Common myeloid progenitor, CD34-positive (primary cell): Measurements from ENCODE around the gene TBX6.
"Not testable (repeated sequence)": the region's sequence is repeated elsewhere in the genome, so short reads cannot be mapped to it uniquely, and the experiment has no call there.

ENCODE experiments used
- CTCF ChIA-PET: fragments of 350-600 bp; sonication (Branson Sonifier 250); formaldehyde crosslinking; loops from one replicate; lab custom pipeline; 2021; ENCODE audit warnings: antibody characterized with exemption; lab: Charles Lee
- POLR2A ChIA-PET: fragments of 350-600 bp; sonication (Branson Sonifier 250); formaldehyde crosslinking; loops from one replicate; lab custom pipeline; 2021; ENCODE audit warnings: antibody characterized with exemption; lab: Charles Lee
- DNase-seq, 3 donors: peaks; one replicate each; pipeline versions ENCODE4 v3.0.0 to v3.0.0-alpha.2; 2013
- H3K27ac ChIP-seq, 2 experiments: 1 replicate in 1 of 2; 2 replicates in 1 of 2; pipeline ENCODE4 v1.7.0; 2013; ENCODE audit warnings: inconsistent platforms in 2 of 2, low read length in 2 of 2, mild to moderate bottlenecking in 2 of 2, low read depth in 1 of 2, moderate library complexity in 1 of 2; ENCODE audit not compliant: severe bottlenecking in 2 of 2, insufficient read depth in 1 of 2, poor library complexity in 1 of 2
- H3K27me3 ChIP-seq, 5 experiments: replicated peaks in 2 of 5; 1 replicate in 3 of 5; 2 replicates in 2 of 5; pipeline versions ENCODE4 v1.6.1 to v1.7.0; 2013; ENCODE audit warnings: low read length in 4 of 5, mild to moderate bottlenecking in 2 of 5, moderate library complexity in 2 of 5, inconsistent platforms in 1 of 5; ENCODE audit not compliant: insufficient read depth in 5 of 5, control insufficient read depth in 4 of 5
- H3K36me3 ChIP-seq, 4 experiments: 1 replicate in 2 of 4; 2 replicates in 2 of 4; pipeline versions ENCODE4 v1.6.1 to v1.7.0; 2013; ENCODE audit warnings: low read length in 3 of 4, control low read depth in 1 of 4, mild to moderate bottlenecking in 1 of 4; ENCODE audit not compliant: control insufficient read depth in 4 of 4, insufficient read depth in 4 of 4
- H3K4me1 ChIP-seq, 4 experiments: 1 replicate in 3 of 4; 2 replicates in 1 of 4; pipeline versions ENCODE4 v1.6.1 to v1.7.1; 2013; ENCODE audit warnings: low read length in 3 of 4, mild to moderate bottlenecking in 3 of 4, control low read depth in 1 of 4, inconsistent platforms in 1 of 4, moderate library complexity in 1 of 4; ENCODE audit not compliant: control insufficient read depth in 4 of 4, insufficient read depth in 4 of 4; ENCODE audit errors: control extremely low read depth in 1 of 4
- H3K4me3 ChIP-seq, 7 experiments: 1 replicate in 4 of 7; 2 replicates in 3 of 7; pipeline versions ENCODE4 v1.5.1 to v1.7.0; 2013; ENCODE audit warnings: mild to moderate bottlenecking in 7 of 7, low read length in 6 of 7, moderate library complexity in 6 of 7, inconsistent platforms in 2 of 7, low read depth in 2 of 7, control low read depth in 1 of 7; ENCODE audit not compliant: insufficient read depth in 4 of 7, control insufficient read depth in 1 of 7; ENCODE audit errors: extremely low read depth in 1 of 7
- H3K9me3 ChIP-seq, 5 experiments: 1 replicate in 4 of 5; 2 replicates in 1 of 5; pipeline versions ENCODE4 v1.6.1 to v1.7.1; 2013; ENCODE audit warnings: low read length in 4 of 5, mild to moderate bottlenecking in 2 of 5, inconsistent platforms in 1 of 5, low read depth in 1 of 5, moderate library complexity in 1 of 5; ENCODE audit not compliant: control insufficient read depth in 4 of 5, insufficient read depth in 2 of 5; ENCODE audit errors: control extremely low read depth in 1 of 5
- WGBS: methylation state at CpG from one replicate; pipeline ENCODE4 v1.1.5; 2013; ENCODE audit not compliant: insufficient coverage; 5-methylcytosine and 5-hydroxymethylcytosine counted together

The TBX6 gene

DNA sequence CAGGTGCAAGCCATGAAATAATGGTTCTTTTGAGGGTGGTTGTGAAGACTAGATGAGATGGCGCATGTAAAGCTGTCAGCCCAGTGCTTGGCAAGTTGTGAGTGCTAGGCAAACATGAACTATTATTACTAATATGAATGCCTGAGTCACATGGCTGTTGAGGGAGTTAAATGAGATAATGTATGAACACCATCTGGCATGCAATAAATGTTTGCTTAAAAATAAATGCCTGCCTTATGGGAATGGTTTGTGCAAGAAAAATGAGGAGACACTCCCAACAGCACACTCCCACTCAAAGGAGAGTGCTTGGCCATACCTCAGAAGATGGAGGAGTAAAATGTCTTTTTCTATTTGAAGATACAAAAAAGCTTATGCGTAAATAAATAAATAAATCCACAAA is 27.7 kb upstream of the TBX6 start:
- H3K27me3 ChIP-seq, result no peaks in the 10 kb centered on the region
- ChIA-PET CTCF (interaction anchor here (1.2 kb wide), 1 partner anchor 15 kb away, joined by 4 read pairs; no protein-coding TSS in a partner anchor), POLR2A (no interaction called here)
- H3K4me1 ChIP-seq, result peaks cover 2 to 21% (median 17%) of the 10 kb centered on the region in 4 experiments
- WGBS, result 100% methylated on average over 2 of the region's 2 CpGs
- no peak overlapping the region for H3K4me3 ChIP-seq
- DNase-seq, result no peak
- peaks cover 13 to 40% (median 29%) of the 10 kb centered on the region in 4 experiments for H3K36me3 ChIP-seq
- H3K27ac ChIP-seq, result no peak overlapping the region
- H3K9me3 ChIP-seq, result no peaks in the 10 kb centered on the region

DNA sequence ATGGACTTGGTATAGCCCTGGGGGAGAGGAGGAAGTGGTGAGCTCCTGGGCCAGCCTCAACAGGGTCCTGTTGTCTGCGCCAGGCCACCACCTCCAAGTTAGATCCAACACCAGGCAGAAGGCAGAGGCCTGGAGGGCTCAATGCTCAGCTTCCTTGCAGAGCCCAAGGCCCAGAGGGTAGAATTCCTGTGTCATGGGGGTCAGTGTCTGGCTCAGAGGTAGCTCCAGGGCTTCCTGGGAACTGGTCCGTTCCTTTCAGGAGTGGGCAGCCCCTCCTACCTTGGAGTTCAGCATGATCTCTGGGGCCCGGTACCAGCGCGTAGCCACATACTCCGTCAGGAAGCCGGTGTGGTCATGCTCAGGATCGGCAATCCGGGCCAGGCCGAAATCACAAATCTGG is 26.0 kb upstream of the TBX6 start:
- ChIA-PET POLR2A (no interaction called here), CTCF (interaction anchor here (1.2 kb wide), 1 partner anchor 302 kb away, joined by 3 read pairs; the partner anchor contains the start of gene PAGR1)
- WGBS, result 98% methylated on average over 9 of the region's 10 CpGs
- H3K4me1 ChIP-seq, result peaks cover 0 to 16% (median 13%) of the 10 kb centered on the region in 4 experiments
- DNase-seq, result no peak
- H3K4me3 ChIP-seq, result no peak overlapping the region
- H3K27me3 ChIP-seq, result no peaks in the 10 kb centered on the region
- no peaks in the 10 kb centered on the region for H3K9me3 ChIP-seq
- peak overlapping the region in 1 of 2 experiments; percentile 1 for H3K27ac ChIP-seq
- peaks cover 13 to 56% (median 30%) of the 10 kb centered on the region in 4 experiments for H3K36me3 ChIP-seq

DNA sequence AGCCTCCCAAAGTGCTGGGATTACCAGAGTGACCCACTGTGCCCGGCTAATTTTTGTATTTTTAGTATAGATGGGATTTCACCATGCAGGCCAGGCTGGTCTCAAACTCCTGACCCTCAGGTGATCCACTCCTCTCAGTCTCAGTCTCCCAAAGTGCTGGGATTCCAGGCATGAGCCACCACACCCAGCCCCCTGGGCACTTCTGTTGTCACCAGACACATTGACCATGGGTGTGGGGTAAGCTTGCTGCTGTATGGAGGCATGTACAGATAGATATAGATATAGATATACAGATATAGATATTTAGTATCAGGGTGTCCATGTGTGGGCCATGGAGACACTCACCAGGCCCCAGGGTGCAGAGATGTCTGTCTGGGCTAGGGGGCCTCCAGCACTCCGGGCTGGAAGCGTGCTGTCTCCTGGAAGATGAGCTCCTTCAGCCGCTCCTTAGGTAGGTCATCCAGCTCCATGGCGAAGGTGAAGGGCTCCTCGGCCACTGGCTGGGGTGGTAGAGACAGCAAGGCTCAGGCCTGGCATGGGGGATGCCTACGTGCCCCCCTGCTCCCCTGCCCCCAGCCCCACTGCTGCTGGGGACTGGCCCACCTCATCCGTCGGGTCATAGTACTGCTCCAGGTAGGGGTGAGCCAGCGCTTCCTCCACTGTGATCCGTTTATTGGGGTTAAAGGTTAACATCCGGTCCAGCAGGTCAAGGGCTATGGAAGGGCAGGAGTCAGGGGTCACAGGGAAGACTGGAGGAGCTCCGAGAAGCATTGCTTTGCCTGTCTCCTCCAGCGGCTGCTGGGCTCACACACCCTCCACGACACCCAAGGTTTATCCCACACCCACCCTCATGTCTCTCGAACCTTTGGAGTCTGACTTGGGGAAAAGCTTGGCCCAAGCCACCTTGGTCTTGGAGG is 24.8 kb upstream of the TBX6 start:
- POLR2A ChIA-PET, result no interaction called here
- Histone ChIP-seq H3K4me1 (peaks cover 0 to 6% (median 3%) of the 10 kb centered on the region in 4 experiments), H3K27me3 (no peaks in the 10 kb centered on the region), H3K9me3 (no peaks in the 10 kb centered on the region), H3K36me3 (peaks cover 13 to 64% (median 29%) of the 10 kb centered on the region in 4 experiments), H3K27ac (no peak overlapping the region), H3K4me3 (no peak overlapping the region)
- CTCF ChIA-PET, result interaction anchor here (0.7 to 0.9 kb wide), 3 partner anchors 10 to 352 kb away, joined by 3 read pairs; no protein-coding TSS in a partner anchor
- no peak for DNase-seq
- WGBS, result 100% methylated on average over 12 of the region's 16 CpGs

DNA sequence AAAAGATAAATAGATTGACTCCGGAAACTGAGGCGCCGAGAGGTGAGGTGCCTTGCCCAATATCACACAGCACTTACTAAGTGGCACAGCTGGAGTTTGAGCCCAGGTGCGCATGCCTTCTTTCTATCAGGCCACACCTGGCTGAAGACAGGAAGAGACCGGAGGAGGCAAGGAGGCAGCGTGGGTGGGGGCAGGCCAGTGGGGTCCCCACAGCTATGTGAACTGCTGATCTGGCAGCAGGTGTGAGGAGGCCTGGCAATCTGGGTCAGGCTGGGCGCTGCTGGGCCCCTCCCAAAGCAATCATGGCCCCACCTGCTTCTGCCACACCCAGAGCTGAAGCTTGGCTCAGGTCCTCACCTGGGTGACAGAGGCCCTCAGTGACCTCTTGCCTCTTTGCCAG is 23.5 kb upstream of the TBX6 start:
- 95% methylated on average over 7 of the region's 7 CpGs for WGBS
- CTCF ChIA-PET, result interaction anchor here (0.7 to 0.9 kb wide), 2 partner anchors 9 to 12 kb away, joined by 3 to 5 read pairs; no protein-coding TSS in a partner anchor
- Histone ChIP-seq H3K27me3 (no peaks in the 10 kb centered on the region), H3K36me3 (peaks cover 13 to 72% (median 29%) of the 10 kb centered on the region in 4 experiments), H3K4me3 (no peak overlapping the region), H3K9me3 (no peaks in the 10 kb centered on the region), H3K27ac (no peak overlapping the region), H3K4me1 (peaks cover 0 to 4% (median 0%) of the 10 kb centered on the region in 4 experiments)
- POLR2A ChIA-PET, result no interaction called here
- DNase-seq, result no peak

DNA sequence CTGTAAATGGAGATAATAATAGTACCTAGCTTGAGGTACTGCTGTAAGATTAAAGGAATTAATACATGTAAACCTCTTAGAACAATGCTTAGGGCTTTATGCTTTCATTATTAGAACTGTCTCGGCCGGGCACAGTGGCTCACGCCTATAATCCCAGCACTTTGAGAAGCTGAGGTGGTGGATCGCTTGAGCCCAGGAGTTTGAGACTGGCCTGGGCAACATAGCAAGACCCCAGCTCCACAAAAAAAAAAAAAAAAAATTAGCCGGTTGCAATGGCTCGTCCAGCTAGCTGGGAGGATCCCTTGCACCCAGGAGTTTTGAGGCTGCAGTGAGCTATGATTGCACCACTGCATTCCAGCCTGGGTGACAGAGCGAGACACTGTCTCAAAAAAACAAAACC is 23.1 kb upstream of the TBX6 start:
- H3K27me3 ChIP-seq, H3K27ac ChIP-seq, POLR2A ChIA-PET, H3K9me3 ChIP-seq, H3K4me1 ChIP-seq, H3K4me3 ChIP-seq, DNase-seq: not testable (repeated sequence)
- CTCF ChIA-PET, result interaction anchor here (0.7 kb wide), 1 partner anchor 12 kb away, joined by 5 read pairs; no protein-coding TSS in a partner anchor
- peaks cover 13 to 73% (median 28%) of the 10 kb centered on the region in 4 experiments for H3K36me3 ChIP-seq
- WGBS, result 94% methylated on average over 5 of the region's 7 CpGs

DNA sequence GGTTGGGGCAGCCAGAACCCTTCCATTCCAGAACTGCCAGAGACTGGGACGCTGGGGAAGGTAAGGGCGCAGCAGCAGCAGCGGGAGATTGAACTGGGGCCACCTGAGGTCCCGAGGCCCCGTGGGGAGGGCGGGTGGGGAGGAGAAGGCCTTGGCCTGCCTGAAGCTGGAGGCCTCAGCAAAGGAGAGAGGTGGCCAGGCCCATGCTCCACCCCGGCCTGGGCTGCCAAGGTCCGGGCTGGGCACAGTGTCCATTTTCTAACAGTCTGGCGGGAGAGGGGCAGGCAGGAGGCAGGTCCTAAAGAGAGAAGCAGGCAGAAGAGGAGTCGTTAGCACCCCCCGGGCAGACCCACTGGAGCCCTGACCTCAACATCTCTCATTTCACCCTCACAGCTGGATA is 22.7 kb upstream of the TBX6 start:
- Histone ChIP-seq H3K4me1 (peaks cover 0 to 4% (median 0%) of the 10 kb centered on the region in 4 experiments), H3K9me3 (no peaks in the 10 kb centered on the region), H3K4me3 (no peak overlapping the region), H3K36me3 (peaks cover 11 to 73% (median 25%) of the 10 kb centered on the region in 4 experiments), H3K27ac (no peak overlapping the region), H3K27me3 (no peaks in the 10 kb centered on the region)
- CTCF ChIA-PET, result interaction anchor here (0.7 to 5.2 kb wide), 2 partner anchors 11 to 23 kb away, joined by 5 to 54 read pairs; partner anchors contain the start of gene TBX6
- no peak for DNase-seq
- POLR2A ChIA-PET, result no interaction called here
- WGBS, result 97% methylated on average over 6 of the region's 11 CpGs
